Stimulated activated CD4-positive, alpha-beta T cell treated with anti-CD3 and anti-CD28 coated beads, Interleukin-1b, Interleukin-23, amount 100 ng/mL, for 1 hour (primary cell): Measurements from ENCODE around the gene WDR17.

Experiments used
- DNase-seq, 2 donors: peaks; one replicate each; pipeline ENCODE4 v3.0.0-alpha.2; 2020; ENCODE audit warnings: low read depth in 2 of 2

Gene WDR17

DNA sequence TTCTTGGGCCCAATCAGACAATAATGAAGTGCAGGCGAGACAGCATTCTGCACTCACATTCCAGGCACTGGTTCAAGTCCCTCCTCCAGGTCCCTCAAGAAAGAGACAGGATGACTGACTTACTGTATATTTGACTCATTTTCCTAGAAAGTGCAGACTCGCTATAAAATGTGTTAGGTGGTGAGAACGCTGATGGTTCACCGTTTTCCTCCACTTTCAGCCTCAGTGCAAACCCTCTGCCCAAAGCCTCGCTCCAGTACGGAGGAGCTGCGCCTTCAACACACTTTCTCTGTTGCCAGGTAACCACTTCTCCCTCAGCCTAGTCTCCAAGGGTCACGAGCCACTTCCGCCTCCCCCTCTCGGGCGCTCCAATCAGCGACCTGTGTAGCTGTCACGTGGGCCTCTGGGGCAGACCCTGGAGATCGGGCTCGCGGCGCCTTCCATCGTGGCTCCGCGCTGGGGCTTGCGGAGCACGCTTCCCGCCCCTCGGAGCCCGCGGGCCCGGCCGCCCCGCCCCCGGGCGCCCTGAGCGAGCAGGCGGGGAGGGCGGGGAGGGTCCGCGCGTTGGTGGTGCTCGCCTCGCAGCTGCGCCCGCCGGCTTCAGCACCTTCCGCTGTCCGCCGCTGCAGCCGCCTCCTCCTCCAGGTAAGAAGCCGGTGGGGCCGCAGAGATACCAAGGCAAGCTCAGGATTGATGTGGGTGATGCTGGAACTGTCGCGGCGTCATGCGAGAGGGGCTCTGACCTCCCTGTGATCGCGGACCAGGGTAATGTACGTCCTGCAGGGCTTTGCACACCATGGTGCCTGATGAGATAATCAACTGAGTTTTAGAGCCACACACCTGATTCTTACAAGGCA is at the start of gene WDR17:
TSS of gene WDR17 (plus strand) at position 407 of the 857 bp plus-strand sequence. CDS start 45,740 bp downstream, outside the sequence.
- DNase-seq, result peak; percentile 3 to 47

DNA sequence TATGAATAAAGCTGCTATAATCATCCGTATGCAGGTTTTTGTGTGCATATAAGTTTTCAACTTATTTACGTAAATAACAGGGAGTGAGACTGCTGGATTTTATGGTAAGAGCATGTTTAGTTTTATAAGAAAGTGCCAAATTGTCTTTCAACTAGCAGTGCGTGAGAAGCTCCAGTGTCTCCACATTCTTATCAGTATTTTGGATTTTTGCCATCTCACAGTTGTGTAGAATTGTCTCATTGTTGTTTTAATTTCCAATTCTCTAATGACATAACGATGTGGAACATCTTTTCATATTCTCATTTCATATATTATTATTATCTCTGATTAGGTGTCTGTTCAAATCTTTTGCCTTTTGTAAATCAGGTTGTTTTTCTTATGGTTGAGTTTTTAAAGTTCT is 49.0 kb upstream of the WDR17 start:
- DNase-seq, result no peak

DNA sequence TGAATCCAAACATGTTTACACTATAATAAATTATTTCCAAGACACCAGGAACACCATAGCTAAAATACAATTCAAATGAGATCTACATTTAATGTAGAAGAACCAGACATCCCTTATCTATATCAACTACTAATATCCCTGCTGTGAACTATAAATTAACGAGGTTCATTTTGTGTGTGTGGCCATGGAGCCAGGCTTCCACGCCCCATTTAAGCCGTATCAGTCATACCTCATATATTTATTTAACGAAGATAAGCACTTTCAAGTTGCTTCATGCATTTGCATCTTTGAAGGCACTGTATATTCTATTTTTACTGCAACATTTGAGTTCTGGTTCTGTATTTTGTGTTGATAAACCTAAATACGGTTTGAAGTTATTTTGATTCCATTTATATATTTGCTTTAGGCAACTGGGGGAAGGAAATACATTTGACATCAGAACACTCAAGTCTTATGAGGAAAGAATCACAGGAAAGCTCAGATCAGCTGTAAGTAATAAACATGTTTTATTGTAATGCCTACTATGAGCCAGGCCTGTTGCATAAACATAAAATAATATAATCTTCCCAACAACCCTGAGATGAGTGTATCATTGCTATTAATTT is 45.1 kb upstream of the WDR17 start:
- DNase-seq, result no peak

DNA sequence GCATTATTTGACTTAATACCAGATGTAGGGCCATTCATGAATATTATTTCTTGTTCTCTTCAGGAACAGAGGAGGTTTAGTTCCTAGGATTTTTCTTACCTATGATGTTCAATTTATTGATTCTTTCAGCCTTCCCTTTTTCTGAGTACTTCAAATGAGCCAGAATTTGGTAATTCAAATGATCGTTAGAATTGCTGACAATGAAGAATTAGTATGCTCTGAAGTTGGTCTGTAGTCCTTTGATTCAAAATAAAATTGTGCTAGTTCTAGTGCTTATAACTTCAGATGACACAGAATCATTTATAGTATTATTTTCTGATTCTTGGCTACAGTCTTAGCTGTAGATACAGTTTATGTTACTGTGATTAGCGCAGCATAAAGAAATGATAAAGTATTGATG is 35.2 kb upstream of the WDR17 start:
- no peak for DNase-seq

DNA sequence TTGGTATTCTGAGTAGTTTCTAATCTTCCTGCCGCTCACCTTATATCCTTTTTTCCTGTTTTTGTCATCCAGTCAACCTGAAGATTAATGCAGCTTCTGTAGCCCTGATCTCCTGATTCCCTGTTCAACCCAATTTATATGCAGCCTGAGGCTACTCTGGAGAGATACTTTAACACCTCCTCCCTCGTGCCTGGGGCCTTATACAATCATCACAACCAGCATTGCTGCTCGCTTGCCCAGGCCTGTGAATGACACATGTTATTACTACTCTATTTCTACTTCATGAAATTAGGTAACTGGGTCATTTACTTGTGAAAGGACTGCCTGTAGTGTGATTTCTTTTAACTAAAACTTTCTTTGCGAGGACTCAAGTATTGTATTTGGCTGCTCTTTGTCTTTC is 33.7 kb upstream of the WDR17 start:
- no peak for DNase-seq

DNA sequence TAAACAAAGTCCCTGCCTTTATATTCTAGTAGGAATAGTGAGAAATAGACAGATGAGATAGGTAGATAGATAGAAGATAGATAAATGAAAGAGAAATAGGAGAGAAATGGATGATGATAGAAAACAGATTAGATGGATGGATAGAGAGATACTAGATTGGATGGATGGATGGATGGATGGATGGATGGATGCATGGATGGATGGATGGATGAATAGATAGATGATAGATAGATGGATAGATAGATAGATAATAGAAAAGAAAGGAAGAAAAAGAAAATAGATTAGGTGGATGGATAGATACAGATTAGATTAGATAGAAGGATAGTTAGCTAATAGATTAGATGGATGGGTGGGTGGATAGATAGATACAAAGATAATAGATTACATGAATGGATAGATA is 33.2 kb upstream of the WDR17 start:
- DNase-seq, result no peak

DNA sequence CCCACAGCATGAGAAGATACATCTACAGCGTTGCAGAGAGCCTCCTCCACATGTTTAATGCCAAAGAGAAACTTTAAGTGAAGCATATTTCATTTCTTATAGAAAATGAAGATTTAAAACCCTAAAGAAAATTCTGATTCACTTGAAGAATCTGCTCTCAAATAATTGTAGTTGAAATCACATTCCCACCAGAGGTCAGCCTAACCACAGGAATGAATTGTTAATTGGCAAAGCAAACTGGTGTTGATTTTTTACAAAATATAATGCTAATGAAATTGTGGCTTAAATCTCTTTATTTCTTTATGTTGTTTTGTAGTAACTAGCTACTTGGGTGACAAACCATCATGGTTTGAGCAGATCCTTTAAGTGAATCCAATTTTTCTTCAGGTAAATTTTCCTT is 31.1 kb upstream of the WDR17 start:
- DNase-seq, result no peak

DNA sequence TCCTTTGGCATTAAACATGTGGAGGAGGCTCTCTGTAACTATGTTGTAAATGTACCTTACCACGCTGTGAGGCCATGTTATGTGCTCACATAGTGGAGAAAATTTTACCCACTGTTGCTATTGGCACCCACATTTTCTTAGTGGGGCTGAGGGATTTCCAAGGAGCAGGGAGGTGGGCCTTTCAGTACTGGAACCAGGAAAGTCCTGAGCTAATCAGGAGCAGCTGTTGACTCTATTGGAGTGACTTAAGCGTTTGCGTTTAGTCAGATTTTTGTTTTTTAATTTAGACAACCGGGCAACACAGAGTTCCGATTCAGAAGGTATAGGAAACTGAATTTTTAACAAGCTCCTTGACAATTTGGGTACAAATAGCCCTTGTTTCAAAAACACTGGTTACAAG is 30.7 kb upstream of the WDR17 start:
- DNase-seq, result no peak

DNA sequence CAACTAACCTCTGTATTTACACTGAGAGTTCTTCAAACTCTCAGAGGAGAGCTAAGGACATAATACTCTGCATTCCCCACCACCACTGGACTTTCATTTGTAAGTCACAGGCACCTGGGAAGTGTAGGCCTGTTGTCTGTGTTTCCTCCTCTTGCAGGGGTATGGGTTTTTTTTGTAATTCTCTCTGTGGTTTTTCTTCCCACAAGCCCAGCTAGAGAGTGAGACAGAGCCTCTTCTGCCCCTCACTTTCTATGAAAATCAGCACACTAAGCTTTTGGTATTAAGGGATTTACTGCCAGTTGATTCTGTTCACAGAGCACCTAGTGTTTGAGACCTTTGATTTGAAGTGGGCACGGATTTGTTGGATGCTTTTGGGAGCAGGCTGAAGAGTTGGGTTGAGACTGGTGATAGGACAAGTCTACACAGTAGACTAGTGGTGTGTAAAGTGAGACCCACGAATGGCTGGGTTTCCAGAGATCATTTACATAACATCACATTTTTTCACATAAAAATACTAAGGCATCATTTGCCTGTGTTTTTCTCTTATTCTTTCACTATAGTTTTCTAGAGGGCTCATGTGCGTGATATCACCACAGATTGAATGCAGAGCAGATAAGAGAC is 28.9 kb upstream of the WDR17 start:
- DNase-seq, result no peak

DNA sequence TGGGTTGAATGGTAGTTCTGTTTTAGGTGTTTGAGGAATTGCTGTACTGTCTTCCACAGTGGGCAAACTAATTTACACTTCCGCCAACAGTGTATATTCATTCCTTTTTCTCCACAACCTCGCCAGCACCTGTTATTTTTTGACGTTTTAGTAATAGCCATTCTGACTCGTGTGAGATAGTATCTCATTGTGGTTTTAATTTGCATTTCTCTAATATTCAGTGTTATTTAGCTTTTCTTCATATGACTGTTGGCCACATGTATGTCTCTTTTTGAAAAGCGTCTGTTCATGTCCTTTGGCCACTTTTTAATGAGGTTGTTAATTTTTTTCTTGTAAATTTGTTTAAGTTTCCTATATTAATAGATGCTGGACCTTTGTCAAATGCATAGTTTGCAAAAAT is 26.9 kb upstream of the WDR17 start:
- DNase-seq, result no peak

DNA sequence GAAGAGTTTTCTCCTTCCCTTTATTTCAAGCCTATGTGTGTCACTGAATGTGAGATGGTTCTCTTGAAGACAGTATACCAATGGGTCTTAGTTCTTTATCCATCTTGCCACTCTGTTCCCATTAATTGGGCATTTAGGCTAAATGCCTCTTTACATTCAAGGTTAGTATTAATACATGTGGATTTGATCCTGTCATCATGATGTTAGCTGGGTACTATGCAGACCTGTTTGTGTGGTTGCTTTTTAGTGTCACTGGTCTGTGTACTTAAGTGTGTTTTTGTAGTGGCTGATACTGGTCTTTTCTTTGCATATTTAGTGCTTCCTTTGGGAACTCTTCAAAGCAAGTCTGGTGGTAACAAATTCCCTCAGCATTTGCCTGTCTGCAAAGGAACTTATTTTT is 23.4 kb upstream of the WDR17 start:
- no peak for DNase-seq

DNA sequence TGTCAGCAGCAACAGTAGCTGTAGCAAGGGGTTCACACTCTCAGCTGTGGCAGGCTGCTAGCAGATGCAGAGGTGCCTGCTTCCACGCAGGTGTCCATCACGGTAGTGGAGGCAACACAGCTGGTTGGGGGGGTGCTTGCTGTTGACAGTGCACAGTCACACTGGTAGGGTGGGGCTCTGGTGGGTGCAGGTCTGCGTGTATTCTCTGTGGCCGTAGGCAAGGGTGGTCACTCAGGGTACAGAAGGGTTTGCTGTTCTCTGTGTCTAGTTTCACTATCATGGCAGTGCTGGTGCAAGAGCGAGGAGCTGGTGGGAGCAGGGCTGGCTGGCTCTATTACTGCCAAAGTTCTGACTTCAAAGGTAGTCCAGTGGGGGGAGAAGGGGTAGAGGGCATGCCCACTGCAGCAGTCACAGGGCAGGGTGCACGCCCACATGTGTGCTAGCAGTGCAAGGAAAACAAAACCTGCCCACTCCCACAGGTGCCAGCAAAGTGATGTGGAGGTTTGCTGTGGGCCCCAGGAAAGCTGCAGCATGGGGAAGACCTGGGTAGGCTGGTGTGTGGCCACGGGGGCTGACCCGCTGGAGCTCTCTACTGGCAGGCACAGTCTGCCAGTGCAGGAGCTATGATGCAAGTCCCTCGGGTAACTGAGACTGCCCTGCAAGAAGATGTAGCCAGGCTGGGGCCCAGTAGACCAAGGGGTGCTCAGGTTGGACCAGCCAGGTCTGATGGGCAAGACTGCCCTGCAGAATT is 21.6 kb upstream of the WDR17 start:
- DNase-seq, result no peak

DNA sequence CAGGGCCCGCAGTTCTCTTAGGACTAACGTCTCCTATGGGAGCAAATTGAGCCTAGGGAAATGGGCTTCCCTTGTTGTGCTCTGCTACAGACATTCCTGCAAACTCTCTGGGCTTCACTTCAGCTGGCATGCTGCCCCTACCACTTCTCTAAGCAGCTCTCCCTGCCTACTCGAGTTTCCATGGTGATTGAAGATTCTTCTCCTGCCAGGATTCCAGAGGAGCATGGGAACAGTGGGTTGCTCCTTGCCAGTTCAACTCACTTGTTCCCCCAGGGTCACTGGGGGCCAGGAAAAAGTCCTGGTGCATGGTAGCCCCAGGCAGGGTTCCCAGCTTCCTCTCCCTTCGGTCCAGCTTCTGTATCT is 21.1 kb upstream of the WDR17 start:
- no peak for DNase-seq

DNA sequence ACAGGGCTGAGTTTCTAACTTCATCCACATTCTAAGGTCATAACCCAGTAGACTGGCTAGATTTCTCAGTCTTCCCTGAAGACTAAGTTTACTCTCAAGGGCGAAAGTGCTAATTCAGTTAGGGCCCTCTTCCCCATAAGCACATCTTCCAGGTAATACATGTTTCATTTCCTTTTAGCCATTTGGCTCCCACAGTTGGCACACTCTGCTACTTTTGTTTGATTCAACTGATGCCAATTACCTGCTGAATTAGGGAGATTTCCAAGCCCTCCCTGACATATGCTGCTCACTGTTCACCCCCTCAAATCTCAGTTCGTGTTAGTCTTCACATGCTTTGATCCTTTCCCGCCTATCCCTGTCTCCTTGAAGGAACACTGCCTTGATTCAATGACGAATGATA is 17.0 kb upstream of the WDR17 start:
- no peak for DNase-seq

DNA sequence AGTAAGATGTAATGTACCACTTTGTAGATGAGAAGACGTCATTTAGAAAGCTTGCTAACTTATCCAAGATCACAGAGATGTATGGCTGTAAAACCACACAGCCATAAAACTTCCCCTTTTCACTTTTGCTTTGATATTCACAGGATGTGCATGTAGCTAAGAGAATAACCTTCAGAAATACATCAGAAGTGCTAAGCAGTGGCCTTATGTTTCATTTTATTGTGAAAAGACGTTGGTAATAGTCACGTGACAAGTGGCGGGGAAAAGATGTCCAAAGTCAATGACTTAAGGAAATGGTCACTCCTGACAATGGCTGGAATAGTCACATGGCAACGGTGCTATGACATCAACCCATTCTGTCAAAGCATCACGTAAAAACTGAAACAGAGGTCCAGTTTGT is 12.9 kb upstream of the WDR17 start:
- no peak for DNase-seq

DNA sequence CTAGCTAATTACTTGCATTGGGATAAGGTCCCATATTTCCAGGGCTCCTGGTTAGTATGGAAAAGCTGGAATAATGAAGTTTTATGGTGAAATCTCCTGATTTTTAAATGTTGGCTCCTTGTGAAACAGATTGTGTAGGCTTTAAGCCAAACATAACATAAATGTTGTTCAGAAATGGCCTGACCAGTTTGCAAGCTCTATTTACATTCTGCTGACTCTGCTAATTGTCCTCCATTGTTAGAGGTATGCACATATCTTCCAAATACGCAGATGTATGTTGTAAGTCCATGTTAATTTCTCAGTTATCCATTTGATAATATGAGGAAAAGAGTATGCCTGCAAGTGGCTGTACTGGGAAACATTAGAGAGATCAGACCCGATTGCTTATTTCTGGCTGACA is 11.9 kb upstream of the WDR17 start:
- no peak for DNase-seq

DNA sequence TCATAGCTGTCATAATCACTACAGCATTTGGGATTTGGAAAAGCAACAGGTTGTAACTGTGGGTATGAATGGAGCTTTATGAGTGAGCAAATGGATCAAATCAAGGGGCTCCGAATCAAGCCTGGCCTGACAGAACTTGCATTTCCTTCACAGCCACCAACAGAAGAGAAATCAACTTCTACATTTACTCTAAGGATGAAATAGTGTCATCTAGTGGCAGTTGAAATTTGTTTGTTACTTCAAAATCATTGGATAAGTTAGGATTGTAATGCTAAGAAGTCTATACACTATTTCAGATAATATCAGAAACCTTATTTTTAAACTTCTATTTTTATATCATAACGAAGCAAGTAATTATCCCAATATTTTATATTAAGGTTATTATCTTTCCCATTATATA is 10.7 kb upstream of the WDR17 start:
- DNase-seq, result no peak

DNA sequence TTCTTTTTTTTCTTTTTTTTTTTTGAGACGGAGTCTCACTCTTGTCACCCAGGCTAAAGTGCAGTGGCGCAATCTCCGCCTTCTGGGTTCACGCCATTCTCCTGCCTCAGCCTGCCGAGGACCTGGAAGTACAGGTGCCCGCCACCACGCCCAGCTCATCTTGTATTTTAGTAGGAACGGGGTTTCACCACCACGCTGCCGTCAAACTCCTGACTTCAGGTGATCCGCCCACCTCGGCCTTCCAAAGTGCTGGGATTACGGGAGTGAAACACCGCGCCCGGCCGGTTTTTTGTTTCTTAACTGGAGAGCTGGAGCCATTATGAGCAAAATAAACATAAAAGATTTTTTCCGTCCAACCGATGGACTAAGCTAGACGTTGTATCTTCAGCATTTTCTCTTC is 1.9 kb upstream of the WDR17 start:
- DNase-seq, result no peak

DNA sequence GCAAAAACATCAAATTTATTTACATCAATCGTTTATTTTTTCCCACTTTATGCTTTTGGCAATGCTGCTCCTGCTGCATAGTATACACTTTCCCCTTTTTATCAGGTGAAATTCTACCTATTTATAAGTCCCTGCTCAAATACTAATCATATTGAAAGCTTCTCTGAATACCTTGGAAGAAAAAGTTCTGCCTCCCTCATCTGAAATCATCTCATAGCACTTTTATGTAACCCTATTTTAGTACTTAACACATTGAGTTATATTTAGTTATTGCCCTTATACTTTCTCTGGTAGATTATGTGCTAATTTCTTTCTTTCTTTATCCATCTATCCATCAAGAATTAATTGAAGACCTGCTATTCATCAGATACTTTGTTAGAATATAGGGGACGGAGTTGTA is 1.1 kb upstream of the WDR17 start:
- DNase-seq, result no peak

DNA sequence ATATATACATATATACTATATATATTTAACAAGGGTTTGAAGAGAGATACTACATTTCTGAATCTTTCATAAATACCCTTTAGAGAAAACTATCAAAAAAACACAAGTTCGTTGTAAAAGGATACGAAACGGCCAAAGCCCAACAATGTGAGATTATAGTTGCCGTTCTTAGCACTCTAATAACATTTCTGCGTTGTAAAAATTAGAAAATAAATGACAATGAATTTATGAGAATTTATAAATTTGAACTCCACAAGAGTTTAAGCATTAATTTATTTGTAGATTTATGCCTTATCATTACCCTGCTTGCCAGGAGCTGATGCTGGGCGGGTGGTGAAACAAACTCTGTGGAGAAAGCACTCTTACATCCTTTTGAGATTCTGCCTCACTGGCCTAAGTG is 1.1 kb downstream of the WDR17 start:
- DNase-seq, result no peak

DNA sequence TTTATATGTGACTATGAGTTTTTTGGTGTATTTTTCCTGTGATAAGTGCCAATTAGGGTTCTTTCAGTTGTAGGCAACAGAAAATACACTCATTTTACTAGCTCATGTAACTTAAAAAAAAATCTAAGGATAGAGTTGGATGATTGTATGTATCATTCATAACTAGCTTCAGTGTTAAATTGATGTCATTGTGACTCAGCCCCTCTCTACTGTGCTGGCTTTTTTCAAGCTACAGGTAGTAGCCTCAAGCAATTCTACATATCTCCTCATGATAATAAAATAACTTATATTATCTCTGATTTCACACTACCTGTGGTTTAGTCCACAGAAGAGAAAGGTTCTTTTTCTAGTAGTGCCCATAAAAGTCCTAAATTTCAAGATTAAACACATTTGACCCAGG is 11.9 kb downstream of the WDR17 start:
- DNase-seq, result no peak

DNA sequence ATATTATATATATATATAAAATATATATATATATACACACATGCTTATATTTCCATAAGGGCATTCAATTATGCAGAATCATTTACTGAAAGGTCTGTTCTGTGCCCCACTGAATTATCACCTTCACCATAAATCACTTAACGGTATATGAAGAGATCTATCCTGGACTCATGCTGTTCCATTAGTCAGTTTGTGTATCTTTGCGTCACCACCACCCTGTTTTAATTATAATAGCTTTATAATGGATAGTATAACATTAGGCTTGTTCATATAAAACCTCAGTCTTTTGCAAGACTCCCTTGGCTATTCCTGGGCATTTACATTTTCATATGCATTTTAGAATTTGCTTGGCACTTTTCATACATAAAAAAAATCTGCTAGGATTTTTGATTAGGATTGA is 19.1 kb downstream of the WDR17 start:
- no peak for DNase-seq

DNA sequence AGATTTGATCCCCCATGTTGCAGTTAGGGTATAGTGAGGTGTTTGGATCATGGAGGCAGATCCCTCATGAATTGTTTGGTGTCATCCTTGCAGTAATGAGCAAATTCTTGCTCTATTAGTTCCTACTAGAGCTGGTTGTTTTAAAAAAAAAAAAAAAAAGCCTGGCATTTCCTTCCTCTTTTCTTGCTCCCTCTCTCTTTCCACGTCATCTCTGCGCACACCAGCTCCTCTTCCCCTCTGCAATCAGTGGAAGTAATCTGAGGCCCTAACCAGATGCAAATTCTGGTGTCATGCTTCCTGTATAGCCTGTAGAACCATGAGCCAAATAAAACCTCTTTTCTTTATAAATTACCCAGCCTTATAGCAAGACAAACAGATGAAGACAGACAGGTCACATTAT is 24.5 kb downstream of the WDR17 start:
- no peak for DNase-seq
